Neutrophil (primary cell): ENCODE results near the gene FALEC.
"Not testable (repeated sequence)": the region's sequence is repeated elsewhere in the genome, so short reads cannot be mapped to it uniquely, and the experiment has no call there.

Experiments
- H3K27ac ChIP-seq: fragments of 200-600 bp; sonication (generic); 2 replicates; pipeline ENCODE4 v1.5.1; 2016; ENCODE audit warnings: mild to moderate bottlenecking, moderate library complexity
- H3K27me3 ChIP-seq: fragments of 200-600 bp; sonication (generic); 2 replicates; pipeline ENCODE4 v1.6.0; 2016; ENCODE audit warnings: mild to moderate bottlenecking
- H3K36me3 ChIP-seq: fragments of 200-600 bp; sonication (generic); 2 replicates; pipeline ENCODE4 v1.5.1; 2017
- H3K4me1 ChIP-seq, 2 experiments: fragments of 200-600 bp in 1 of 2; sonication (generic) in 1 of 2; 1 replicate in 1 of 2; 2 replicates in 1 of 2; pipeline versions ENCODE4 v1.5.1 to v1.6.1; 2013 to 2016; ENCODE audit warnings: low read depth in 1 of 2, low read length in 1 of 2, mild to moderate bottlenecking in 1 of 2, moderate library complexity in 1 of 2; ENCODE audit not compliant: control insufficient read depth in 1 of 2, insufficient read depth in 1 of 2
- H3K4me3 ChIP-seq, 2 experiments: fragments of 200-600 bp in 1 of 2; sonication (generic) in 1 of 2; 1 replicate in 1 of 2; 2 replicates in 1 of 2; pipeline ENCODE4 v1.5.1; 2013 to 2016; ENCODE audit warnings: low read depth in 1 of 2, low read length in 1 of 2, mild to moderate bottlenecking in 1 of 2, moderate library complexity in 1 of 2
- H3K9me3 ChIP-seq: fragments of 200-600 bp; sonication (generic); 2 replicates; pipeline ENCODE4 v1.5.1; 2016
- TF ChIP-seq, protein P1 (sequence below): fragments of 200-600 bp; sonication (generic); IDR thresholded peaks from 2 replicates; pipeline ENCODE4 v1.5.1; 2016; ENCODE audit warnings: antibody characterized with exemption

The FALEC gene

DNA sequence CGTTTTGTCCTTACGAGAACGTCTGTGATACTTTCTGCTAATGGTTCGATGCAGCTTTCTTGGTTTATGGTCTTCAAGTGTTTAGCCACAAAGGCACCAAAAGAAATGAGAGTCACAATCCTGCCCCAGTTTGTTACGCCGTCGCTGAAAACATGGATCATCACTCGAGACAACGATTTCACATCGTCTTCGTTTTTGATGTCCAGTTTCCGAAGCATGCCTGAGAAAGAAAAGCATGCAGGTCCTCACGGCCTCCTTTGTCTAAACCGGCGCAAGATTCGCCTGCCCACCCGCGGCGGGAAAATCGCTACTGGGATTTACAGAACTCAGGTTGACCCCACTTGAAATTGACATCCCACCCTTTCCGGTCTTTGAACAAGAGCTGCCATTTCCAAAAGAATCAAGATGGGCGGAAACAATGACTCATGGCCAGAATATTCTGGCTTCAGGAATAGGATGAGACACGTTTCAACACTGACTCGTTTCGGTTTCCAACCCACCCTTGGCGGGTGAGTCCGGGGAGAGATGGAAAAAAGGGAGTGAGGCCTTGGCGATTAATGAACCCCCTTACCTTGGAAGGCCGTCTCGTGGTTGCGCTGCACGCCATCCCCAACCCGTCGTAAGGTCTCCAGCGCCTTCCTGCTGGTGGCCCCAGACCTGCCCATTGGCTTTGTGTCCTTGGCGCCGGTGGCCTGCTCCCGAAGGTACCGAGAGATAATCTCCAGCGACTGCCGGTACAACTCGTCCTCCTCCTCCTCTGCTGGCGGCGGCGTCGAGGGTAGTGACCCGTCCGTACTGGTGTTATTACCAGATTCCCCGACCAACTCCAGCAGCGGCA is 62.9 kb downstream of the FALEC start:
- Histone ChIP-seq H3K27ac (peak overlapping the region; percentile 100), H3K4me1 (peaks cover 41 to 49% of the 10 kb centered on the region in 2 experiments), H3K4me3 (peak overlapping the region; percentile 80 to 97), H3K36me3 (peaks cover 57% of the 10 kb centered on the region), H3K27me3 (no peaks in the 10 kb centered on the region), H3K9me3 (no peaks in the 10 kb centered on the region)
- TF ChIP-seq, protein P1, sequence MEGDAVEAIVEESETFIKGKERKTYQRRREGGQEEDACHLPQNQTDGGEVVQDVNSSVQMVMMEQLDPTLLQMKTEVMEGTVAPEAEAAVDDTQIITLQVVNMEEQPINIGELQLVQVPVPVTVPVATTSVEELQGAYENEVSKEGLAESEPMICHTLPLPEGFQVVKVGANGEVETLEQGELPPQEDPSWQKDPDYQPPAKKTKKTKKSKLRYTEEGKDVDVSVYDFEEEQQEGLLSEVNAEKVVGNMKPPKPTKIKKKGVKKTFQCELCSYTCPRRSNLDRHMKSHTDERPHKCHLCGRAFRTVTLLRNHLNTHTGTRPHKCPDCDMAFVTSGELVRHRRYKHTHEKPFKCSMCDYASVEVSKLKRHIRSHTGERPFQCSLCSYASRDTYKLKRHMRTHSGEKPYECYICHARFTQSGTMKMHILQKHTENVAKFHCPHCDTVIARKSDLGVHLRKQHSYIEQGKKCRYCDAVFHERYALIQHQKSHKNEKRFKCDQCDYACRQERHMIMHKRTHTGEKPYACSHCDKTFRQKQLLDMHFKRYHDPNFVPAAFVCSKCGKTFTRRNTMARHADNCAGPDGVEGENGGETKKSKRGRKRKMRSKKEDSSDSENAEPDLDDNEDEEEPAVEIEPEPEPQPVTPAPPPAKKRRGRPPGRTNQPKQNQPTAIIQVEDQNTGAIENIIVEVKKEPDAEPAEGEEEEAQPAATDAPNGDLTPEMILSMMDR, result no peak

- peaks cover 33 to 40% of the 10 kb centered on the region in 2 experiments for H3K4me1 ChIP-seq
- TF ChIP-seq, protein P1, result peak; percentile 66
- H3K4me3 ChIP-seq, result peak within 1 kb of the TSS; percentile 80 to 97
- peaks cover 49% of the 10 kb centered on the region for H3K36me3 ChIP-seq
- no peaks in the 10 kb centered on the region for H3K27me3 ChIP-seq
- H3K9me3 ChIP-seq, result no peaks in the 10 kb centered on the region
- peak within 1 kb of the TSS; percentile 100 for H3K27ac ChIP-seq
Measured at GRCh38 chr1:150579110-150579944, 63.8 kb downstream of the FALEC start, which contains the start of gene MCL1. Gene MCL1 (minus strand): TSS chr1:150579610. CDS start chr1:150579530, 80 bp downstream.

DNA sequence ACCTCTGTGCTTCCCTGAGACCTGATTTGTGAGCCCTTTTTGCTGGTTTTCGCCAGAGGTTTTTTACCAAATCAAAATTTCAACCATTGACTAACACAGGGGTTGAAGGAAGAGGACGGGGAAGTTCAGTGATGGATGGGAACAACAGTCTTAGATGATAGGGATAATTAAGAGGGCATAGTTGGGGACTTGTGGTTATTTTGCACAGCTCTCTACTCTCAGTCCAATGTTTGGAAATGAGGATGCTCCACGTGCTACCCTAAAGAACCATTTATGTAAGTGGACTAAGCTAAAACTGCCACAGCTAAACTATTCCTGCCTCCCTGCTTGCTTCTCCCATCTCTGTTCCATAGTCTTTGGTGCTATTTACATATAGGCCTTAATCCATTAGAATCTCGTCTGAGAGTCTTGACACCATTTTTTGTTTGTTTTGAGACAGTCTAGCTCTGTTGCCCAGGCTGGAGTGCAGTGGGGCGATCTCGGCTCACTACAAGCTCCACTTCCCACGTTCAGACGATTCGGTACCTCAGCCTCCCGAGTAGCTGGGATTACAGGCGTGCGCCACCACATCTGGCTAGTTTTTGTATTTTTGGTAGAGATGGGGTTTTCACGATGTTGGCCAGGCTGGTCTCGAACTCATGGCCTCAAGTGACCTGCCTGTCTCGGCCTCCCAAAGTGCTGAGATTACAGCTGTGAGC is 64.5 kb downstream of the FALEC start:
- Histone ChIP-seq H3K27me3 (no peaks in the 10 kb centered on the region), H3K4me1 (peaks cover 25 to 33% of the 10 kb centered on the region in 2 experiments), H3K27ac (peak overlapping the region; percentile 100), H3K4me3 (peak overlapping the region; percentile 80 to 97), H3K9me3 (no peaks in the 10 kb centered on the region), H3K36me3 (peaks cover 41% of the 10 kb centered on the region)
- TF ChIP-seq, protein P1, result no peak

- Histone ChIP-seq H3K4me1 (peaks cover 17 to 24% of the 10 kb centered on the region in 2 experiments), H3K27ac (peak overlapping the region; percentile 100), H3K36me3 (peaks cover 32% of the 10 kb centered on the region)
- not testable (repeated sequence) for H3K27me3 ChIP-seq, H3K4me3 ChIP-seq, H3K9me3 ChIP-seq
Measured at GRCh38 chr1:150580966-150581365, 65.4 kb downstream of the FALEC start.

GRCh38 chr1:150581437-150581836 is 65.9 kb downstream of the FALEC start:
- Histone ChIP-seq H3K27ac (peak overlapping the region; percentile 100), H3K4me1 (peaks cover 17 to 22% of the 10 kb centered on the region in 2 experiments), H3K36me3 (peaks cover 28% of the 10 kb centered on the region)
- H3K27me3 ChIP-seq, H3K4me3 ChIP-seq, H3K9me3 ChIP-seq: not testable (repeated sequence)

- Histone ChIP-seq H3K27ac (peak overlapping the region; percentile 36), H3K36me3 (peaks cover 23% of the 10 kb centered on the region), H3K4me1 (peaks cover 17 to 22% of the 10 kb centered on the region in 2 experiments)
- H3K4me3 ChIP-seq, H3K27me3 ChIP-seq, H3K9me3 ChIP-seq: not testable (repeated sequence)
Measured at GRCh38 chr1:150581962-150582361, 66.4 kb downstream of the FALEC start.
